Measurements from ENCODE around the gene TBC1D2. TPM values are rescaled to one million over a fixed set of nuclear protein-coding genes. Genes with fewer than 3 reads are reported as not detected.

The TBC1D2 gene
- total RNA-seq, 3 donors from 2014 or later (not counting 1 experiment from before 2014, with no cell fraction given) = 5.0 to 8.9 (median 7.0) TPM

DNA sequence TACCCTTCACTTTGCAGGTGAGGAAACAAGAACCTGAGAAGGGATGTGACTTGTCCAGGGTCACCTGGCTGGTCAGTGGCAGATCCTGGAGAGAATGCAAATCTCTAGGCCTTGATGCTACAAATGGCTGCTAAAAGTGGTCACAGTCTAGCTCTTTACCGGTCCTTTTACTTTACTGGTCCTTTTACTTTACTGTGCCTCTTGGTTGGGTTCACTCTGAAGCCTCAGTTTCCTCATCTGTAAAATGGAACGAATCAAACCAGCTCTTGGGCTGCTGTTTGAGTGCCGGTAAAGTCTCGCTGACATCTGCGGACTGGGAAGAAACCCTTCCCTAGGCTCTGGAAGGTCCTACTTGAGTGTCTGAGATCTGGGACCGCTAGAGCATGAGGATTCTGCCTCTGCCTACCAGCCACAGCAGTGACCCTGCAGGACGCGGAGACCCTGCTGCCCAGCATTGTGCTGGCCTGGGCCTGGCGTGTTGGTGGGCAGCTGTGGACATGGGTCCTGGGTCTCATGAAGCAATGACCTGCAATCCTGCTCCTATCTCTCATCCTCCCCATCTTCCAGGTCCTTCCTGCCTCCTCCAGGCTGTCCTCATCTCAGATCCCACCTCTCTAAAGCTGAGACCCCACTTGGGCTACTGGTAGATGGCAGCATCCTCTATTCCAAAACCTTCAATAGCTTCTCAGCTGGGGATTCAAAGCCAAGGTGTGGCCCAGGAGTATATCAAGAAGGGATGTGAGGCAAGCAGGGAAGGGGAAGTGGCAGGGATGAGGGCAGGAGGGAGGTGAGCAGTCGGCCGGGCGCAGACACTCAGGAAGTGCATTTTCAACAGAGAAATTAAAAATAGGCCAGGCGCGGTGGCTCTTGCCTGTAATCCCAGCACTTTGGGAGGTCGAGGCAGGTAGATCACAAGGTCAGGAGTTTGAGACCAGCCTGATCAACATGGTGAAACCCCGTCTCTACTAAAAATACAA, 76.3 kb downstream of the TBC1D2 start:
- Histone ChIP-seq H3K36me3 (ENCODE audit: control insufficient read depth, insufficient read depth, low read length) (no peaks in the 10 kb centered on the region), H3K9me3 (ENCODE audit: control insufficient read depth, insufficient read depth, low read length) (no peaks in the 10 kb centered on the region), H3K4me1 (ENCODE audit: control insufficient read depth, insufficient read depth, low read length) (no peaks in the 10 kb centered on the region), H3K27me3 (ENCODE audit: control insufficient read depth, insufficient read depth, low read length) (no peaks in the 10 kb centered on the region), H3K4me3 (ENCODE audit: low read length) (no peak overlapping the region), H3K27ac (ENCODE audit: low read length) (no peak overlapping the region)
- Mint-ChIP-seq H3K9me3 (no peaks in the 10 kb centered on the region), H3K27ac (no peak overlapping the region), H3K4me3 (no peak overlapping the region), H3K4me1 (peaks cover 0 to 4% of the 10 kb centered on the region in 2 donors), H3K27me3 (ENCODE audit: low read depth in 2 of 2) (no peaks in the 10 kb centered on the region), H3K36me3 (no peaks in the 10 kb centered on the region)
- TF ChIP-seq, protein P1, sequence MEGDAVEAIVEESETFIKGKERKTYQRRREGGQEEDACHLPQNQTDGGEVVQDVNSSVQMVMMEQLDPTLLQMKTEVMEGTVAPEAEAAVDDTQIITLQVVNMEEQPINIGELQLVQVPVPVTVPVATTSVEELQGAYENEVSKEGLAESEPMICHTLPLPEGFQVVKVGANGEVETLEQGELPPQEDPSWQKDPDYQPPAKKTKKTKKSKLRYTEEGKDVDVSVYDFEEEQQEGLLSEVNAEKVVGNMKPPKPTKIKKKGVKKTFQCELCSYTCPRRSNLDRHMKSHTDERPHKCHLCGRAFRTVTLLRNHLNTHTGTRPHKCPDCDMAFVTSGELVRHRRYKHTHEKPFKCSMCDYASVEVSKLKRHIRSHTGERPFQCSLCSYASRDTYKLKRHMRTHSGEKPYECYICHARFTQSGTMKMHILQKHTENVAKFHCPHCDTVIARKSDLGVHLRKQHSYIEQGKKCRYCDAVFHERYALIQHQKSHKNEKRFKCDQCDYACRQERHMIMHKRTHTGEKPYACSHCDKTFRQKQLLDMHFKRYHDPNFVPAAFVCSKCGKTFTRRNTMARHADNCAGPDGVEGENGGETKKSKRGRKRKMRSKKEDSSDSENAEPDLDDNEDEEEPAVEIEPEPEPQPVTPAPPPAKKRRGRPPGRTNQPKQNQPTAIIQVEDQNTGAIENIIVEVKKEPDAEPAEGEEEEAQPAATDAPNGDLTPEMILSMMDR (IDR thresholded peaks at IDR 0.05) = no peak
- intact Hi-C loops (cut with micrococcal nuclease) = no loop called here
- ATAC-seq = no peak
- no peak for DNase-seq
- WGBS (ENCODE audit: insufficient coverage) = 75% methylated on average over 16 of the region's 16 CpGs

DNA sequence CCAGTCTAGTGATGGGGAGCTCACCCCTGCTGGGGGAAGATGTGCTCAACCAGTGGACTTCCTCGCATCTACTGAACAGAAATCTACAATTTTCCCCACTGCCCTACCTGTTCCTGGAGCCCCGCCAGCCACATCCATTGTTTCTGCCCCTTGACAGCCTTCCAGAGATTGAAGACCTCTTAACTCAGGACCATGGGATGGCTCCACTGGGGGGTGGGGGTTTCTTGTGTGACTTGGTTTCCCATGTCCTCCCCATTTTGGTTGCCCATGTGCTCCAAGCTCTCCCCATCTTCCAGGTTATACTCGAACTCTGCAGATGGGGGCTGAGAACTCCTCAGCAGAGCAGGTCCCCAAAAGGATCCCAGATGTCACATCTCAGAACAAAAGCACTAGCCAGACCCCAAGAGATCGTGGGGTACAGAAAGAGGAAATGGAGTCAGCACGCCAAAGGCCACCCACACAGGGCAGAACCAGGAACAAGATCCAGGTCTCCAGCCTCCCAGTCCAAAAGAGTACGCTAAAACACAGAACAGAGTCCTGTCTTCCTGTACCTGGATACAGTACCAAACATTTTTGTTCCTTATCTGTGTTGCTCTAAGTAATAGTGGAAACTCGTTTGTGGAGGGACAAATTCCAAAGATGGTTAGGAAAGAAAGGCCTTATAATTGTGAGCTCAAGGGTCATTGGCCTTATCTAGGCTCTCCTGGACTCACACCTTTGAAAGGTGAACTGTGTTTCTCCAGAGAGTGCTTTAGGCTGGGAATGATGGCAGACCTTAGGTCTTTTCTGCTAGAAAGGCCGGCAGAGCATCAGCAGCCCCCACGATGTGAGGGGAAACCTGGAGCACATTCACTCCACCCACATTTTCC, 78.8 kb downstream of the TBC1D2 start:
- intact Hi-C loops (cut with micrococcal nuclease) = no loop called here
- no peaks in the 10 kb centered on the region for H3K27me3 Mint-ChIP-seq (ENCODE audit: low read depth in 2 of 2)
- H3K9me3 Mint-ChIP-seq = no peaks in the 10 kb centered on the region
- 84% methylated on average over 8 of the region's 9 CpGs for WGBS (ENCODE audit: insufficient coverage)
- Histone ChIP-seq H3K9me3 (ENCODE audit: control insufficient read depth, insufficient read depth, low read length) (no peaks in the 10 kb centered on the region), H3K27me3 (ENCODE audit: control insufficient read depth, insufficient read depth, low read length) (no peaks in the 10 kb centered on the region), H3K4me3 (ENCODE audit: low read length) (no peak overlapping the region), H3K27ac (ENCODE audit: low read length) (no peak overlapping the region), H3K4me1 (ENCODE audit: control insufficient read depth, insufficient read depth, low read length) (no peaks in the 10 kb centered on the region), H3K36me3 (ENCODE audit: control insufficient read depth, insufficient read depth, low read length) (no peaks in the 10 kb centered on the region)
- no peaks in the 10 kb centered on the region for H3K36me3 Mint-ChIP-seq
- no peak overlapping the region for H3K4me3 Mint-ChIP-seq
- DNase-seq = no peak
- H3K4me1 Mint-ChIP-seq = no peaks in the 10 kb centered on the region
- no peak overlapping the region for H3K27ac Mint-ChIP-seq
- no peak for ATAC-seq
- TF ChIP-seq, protein P1 (IDR thresholded peaks at IDR 0.05) = no peak

DNA sequence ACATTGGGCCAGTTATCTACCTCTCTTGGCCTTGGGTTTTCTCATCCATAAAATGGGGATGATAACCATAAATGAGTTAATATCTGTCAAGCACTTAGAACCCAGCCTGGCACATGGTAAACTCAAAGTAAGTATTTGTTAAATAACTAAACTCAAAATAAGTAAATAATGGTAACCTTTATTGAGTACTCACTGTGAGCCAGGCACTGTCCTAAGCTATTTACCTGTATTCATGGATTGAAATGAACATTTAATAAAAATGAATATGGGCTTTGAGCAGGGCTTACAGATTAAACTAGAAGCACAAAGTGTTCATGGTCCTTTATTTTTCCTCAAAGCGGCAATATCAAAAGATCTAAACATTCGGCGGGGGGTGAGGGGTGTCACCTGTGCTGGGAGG, 79.7 kb downstream of the TBC1D2 start:
- TF ChIP-seq, protein P1 (IDR thresholded peaks at IDR 0.05) = no peak
- intact Hi-C loops (cut with micrococcal nuclease) = no loop called here
- WGBS (ENCODE audit: insufficient coverage) = 88% methylated on average over 3 of the region's 3 CpGs
- no peaks in the 10 kb centered on the region for H3K27me3 ChIP-seq (ENCODE audit: control insufficient read depth, insufficient read depth, low read length)
- H3K9me3 ChIP-seq (ENCODE audit: control insufficient read depth, insufficient read depth, low read length) = no peaks in the 10 kb centered on the region
- DNase-seq (no peak), ATAC-seq (no peak)
- Mint-ChIP-seq H3K9me3 (no peaks in the 10 kb centered on the region), H3K4me1 (no peaks in the 10 kb centered on the region), H3K4me3 (no peak overlapping the region), H3K36me3 (no peaks in the 10 kb centered on the region), H3K27me3 (ENCODE audit: low read depth in 2 of 2) (no peaks in the 10 kb centered on the region), H3K27ac (no peak overlapping the region)
- no peak overlapping the region for H3K4me3 ChIP-seq (ENCODE audit: low read length)
- H3K36me3 ChIP-seq (ENCODE audit: control insufficient read depth, insufficient read depth, low read length) = no peaks in the 10 kb centered on the region
- H3K27ac ChIP-seq (ENCODE audit: low read length) = no peak overlapping the region
- H3K4me1 ChIP-seq (ENCODE audit: control insufficient read depth, insufficient read depth, low read length) = no peaks in the 10 kb centered on the region
